ENCODE results near the gene IKZF2.

IKZF2 gene

DNA sequence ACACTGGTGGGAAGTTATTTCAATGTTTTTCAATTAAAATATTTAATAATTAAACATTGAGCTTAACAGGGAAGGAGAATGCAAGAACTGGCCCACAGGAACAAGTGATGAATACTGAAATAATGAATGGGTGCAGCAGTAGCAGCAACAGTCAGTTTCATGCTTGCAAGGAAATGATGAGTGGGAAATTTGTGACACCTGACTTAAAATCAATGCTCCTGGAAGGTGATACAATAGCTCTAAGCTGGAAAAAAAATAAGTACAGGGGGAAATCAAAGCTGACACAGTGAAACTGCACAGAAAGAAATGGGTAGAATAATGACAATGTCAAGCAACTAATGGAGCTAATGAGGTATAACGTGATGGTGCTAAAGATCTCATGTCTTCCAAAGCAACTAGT, 184.5 kb downstream of the IKZF2 start:
- Histone ChIP-seq H3K27me3 (ENCODE audit: insufficient read depth, poor library complexity, severe bottlenecking) (no peaks in the 10 kb centered on the region), H3K27ac (replicated peaks) (no peak overlapping the region), H3K4me3 (replicated peaks; ENCODE audit: insufficient read depth, low read length) (no peak overlapping the region)
- DNase-seq (ENCODE audit: low read depth in 1 of 2, low spot score in 1 of 2), result no peak
- TF ChIP-seq SPI1 (IDR thresholded peaks at IDR 0.05; ENCODE audit: borderline replicate concordance, low read depth) (no peak), POLR2AphosphoS5 (IDR thresholded peaks at IDR 0.05; ENCODE audit: low read depth) (no peak), GABPA (IDR thresholded peaks at IDR 0.05; ENCODE audit: low read depth) (no peak)
- TF ChIP-seq, protein P1, sequence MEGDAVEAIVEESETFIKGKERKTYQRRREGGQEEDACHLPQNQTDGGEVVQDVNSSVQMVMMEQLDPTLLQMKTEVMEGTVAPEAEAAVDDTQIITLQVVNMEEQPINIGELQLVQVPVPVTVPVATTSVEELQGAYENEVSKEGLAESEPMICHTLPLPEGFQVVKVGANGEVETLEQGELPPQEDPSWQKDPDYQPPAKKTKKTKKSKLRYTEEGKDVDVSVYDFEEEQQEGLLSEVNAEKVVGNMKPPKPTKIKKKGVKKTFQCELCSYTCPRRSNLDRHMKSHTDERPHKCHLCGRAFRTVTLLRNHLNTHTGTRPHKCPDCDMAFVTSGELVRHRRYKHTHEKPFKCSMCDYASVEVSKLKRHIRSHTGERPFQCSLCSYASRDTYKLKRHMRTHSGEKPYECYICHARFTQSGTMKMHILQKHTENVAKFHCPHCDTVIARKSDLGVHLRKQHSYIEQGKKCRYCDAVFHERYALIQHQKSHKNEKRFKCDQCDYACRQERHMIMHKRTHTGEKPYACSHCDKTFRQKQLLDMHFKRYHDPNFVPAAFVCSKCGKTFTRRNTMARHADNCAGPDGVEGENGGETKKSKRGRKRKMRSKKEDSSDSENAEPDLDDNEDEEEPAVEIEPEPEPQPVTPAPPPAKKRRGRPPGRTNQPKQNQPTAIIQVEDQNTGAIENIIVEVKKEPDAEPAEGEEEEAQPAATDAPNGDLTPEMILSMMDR (IDR thresholded peaks at IDR 0.05; ENCODE audit: insufficient read depth, low read length), result no peak
- TF ChIP-seq, protein P2, sequence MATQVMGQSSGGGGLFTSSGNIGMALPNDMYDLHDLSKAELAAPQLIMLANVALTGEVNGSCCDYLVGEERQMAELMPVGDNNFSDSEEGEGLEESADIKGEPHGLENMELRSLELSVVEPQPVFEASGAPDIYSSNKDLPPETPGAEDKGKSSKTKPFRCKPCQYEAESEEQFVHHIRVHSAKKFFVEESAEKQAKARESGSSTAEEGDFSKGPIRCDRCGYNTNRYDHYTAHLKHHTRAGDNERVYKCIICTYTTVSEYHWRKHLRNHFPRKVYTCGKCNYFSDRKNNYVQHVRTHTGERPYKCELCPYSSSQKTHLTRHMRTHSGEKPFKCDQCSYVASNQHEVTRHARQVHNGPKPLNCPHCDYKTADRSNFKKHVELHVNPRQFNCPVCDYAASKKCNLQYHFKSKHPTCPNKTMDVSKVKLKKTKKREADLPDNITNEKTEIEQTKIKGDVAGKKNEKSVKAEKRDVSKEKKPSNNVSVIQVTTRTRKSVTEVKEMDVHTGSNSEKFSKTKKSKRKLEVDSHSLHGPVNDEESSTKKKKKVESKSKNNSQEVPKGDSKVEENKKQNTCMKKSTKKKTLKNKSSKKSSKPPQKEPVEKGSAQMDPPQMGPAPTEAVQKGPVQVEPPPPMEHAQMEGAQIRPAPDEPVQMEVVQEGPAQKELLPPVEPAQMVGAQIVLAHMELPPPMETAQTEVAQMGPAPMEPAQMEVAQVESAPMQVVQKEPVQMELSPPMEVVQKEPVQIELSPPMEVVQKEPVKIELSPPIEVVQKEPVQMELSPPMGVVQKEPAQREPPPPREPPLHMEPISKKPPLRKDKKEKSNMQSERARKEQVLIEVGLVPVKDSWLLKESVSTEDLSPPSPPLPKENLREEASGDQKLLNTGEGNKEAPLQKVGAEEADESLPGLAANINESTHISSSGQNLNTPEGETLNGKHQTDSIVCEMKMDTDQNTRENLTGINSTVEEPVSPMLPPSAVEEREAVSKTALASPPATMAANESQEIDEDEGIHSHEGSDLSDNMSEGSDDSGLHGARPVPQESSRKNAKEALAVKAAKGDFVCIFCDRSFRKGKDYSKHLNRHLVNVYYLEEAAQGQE (IDR thresholded peaks at IDR 0.05; ENCODE audit: insufficient replicate concordance, low read depth), result no peak

DNA sequence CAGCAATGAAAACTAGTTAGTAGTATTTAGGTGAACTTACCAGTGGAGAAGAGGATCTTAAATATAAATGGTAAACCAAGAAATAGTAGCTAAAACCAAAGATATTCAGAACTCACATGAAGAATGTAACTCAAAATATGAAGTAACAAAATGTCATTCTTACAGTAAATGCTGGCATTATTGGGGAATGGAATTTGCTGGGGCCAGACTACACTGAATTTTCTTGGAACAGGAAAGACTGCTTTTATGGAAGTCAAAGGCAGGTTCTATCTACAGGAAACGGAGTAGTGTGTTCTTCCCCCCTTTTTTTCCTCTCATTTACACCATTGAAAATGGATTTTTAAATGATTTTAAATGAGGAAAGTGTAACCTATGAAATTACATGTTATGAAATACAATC, 188.7 kb downstream of the IKZF2 start:
- TF ChIP-seq GABPA (IDR thresholded peaks at IDR 0.05; ENCODE audit: low read depth) (no peak), SPI1 (IDR thresholded peaks at IDR 0.05; ENCODE audit: borderline replicate concordance, low read depth) (no peak)

DNA sequence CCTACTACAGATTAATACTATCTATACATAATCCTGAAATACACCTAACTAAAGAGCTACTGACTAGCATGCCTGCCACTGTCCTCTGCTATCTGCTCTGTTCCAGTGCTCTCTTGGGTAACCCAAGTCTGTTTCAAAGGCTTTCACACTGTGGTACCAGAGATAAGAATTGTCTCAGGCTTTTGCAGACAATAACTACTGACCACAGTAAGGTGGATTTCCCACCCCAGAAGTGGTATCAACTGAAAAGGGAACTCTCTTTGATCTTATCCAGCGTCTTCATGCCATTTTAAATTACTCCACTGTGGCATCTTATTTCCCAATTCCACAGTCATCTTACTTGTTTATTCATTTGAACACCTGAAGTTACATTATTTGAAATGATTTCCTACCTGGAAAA, 190.2 kb downstream of the IKZF2 start:
- Histone ChIP-seq H3K27me3 (ENCODE audit: insufficient read depth, poor library complexity, severe bottlenecking) (no peaks in the 10 kb centered on the region), H3K27ac (replicated peaks) (peak overlapping the region; percentile 72), H3K4me3 (replicated peaks; ENCODE audit: insufficient read depth, low read length) (no peak overlapping the region)
- TF ChIP-seq POLR2AphosphoS5 (IDR thresholded peaks at IDR 0.05; ENCODE audit: low read depth), result peak; percentile 50; the same call in 1 of the 2 replicates
- TF ChIP-seq GABPA (IDR thresholded peaks at IDR 0.05; ENCODE audit: low read depth), result 0 out of 2 replicates have a peak, but pooled peaks have one; percentile 11
- TF ChIP-seq, protein P2 (IDR thresholded peaks at IDR 0.05; ENCODE audit: insufficient replicate concordance, low read depth), result no peak
- peak; percentile 63; the same call in 1 of the 2 replicates for TF ChIP-seq SPI1 (IDR thresholded peaks at IDR 0.05; ENCODE audit: borderline replicate concordance, low read depth)
- DNase-seq (ENCODE audit: low read depth in 1 of 2, low spot score in 1 of 2), result peak in 1 of 2 experiments; percentile 59

More for the DNA sequence above, 188.7 kb downstream of the IKZF2 start:
- Histone ChIP-seq H3K4me3 (replicated peaks; ENCODE audit: insufficient read depth, low read length) (no peak overlapping the region), H3K27me3 (ENCODE audit: insufficient read depth, poor library complexity, severe bottlenecking) (no peaks in the 10 kb centered on the region), H3K27ac (replicated peaks) (no peak overlapping the region)
- DNase-seq (ENCODE audit: low read depth in 1 of 2, low spot score in 1 of 2), result no peak

DNA sequence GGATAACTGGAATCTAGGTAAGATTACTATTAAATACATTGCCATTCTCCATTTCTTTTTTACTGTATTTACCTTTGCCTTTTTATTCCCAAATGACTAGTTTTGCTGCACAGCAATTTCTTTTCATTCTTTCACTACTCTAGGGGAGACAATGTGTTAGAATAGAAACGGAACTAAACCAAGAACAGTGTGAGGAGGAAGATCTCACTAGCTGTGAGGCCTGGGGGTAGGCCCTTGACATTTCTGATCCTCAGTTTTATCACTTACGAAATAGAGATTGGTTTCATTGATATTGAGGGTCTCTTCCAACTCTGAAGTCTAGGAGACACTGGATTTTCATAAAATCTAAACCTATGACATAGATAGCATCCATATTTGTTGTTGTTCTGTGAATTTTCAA, 191.1 kb downstream of the IKZF2 start:
- TF ChIP-seq, protein P1 (IDR thresholded peaks at IDR 0.05; ENCODE audit: insufficient read depth, low read length), result no peak
- DNase-seq (ENCODE audit: low read depth in 1 of 2, low spot score in 1 of 2), result no peak
- Histone ChIP-seq H3K27ac (replicated peaks) (peak overlapping the region; percentile 72), H3K4me3 (replicated peaks; ENCODE audit: insufficient read depth, low read length) (no peak overlapping the region), H3K27me3 (ENCODE audit: insufficient read depth, poor library complexity, severe bottlenecking) (no peaks in the 10 kb centered on the region)

DNA sequence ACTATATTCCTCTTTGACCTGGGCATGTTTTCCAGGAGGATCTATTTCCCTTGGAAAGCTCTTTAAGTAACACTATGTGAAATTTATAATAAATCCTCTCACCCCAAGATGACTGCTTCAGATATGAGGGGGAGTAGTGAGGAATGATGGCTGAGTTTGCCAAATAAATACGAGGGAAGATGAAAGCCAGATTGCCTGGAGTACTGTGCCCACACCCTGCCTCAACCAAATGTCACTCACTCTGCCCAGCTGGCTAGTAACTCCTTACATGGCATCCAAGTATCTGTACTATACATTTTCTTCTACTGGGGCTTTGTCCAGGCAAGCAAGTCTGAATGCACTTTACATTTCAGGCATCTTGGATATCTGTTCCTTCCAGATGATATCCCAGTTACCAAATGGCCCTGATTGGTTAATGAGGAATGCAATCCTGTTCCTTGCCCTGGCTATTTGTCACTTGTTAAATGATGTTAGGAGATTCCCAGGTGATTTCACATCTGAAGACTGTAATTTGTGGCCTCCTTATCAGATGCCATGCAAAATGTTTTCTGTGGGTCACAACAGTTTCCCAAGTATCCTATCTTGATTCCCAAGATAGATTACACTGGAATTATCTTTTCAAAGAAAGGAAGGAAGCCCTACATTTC, 191.8 kb downstream of the IKZF2 start:
- DNase-seq (ENCODE audit: low read depth in 1 of 2, low spot score in 1 of 2), result no peak
- Histone ChIP-seq H3K27ac (replicated peaks) (peak overlapping the region; percentile 72), H3K27me3 (ENCODE audit: insufficient read depth, poor library complexity, severe bottlenecking) (no peaks in the 10 kb centered on the region), H3K4me3 (replicated peaks; ENCODE audit: insufficient read depth, low read length) (no peak overlapping the region)
- TF ChIP-seq SPI1 (IDR thresholded peaks at IDR 0.05; ENCODE audit: borderline replicate concordance, low read depth) (no peak), POLR2AphosphoS5 (IDR thresholded peaks at IDR 0.05; ENCODE audit: low read depth) (no peak), GABPA (IDR thresholded peaks at IDR 0.05; ENCODE audit: low read depth) (no peak)
- TF ChIP-seq, protein P1 (IDR thresholded peaks at IDR 0.05; ENCODE audit: insufficient read depth, low read length), result no peak
- TF ChIP-seq, protein P2 (IDR thresholded peaks at IDR 0.05; ENCODE audit: insufficient replicate concordance, low read depth), result no peak

All from HL-60 (cell line).